ENCODE measurements around the gene TRNT1. TPM values are rescaled to one million over a fixed set of nuclear protein-coding genes. Genes with fewer than 3 reads are reported as not detected.

TRNT1 gene
- total and polyA plus RNA-seq, 2 of the 8 experiments (the other 6 are each of a cell fraction or from before 2014, with no cell fraction given) = 7.2 to 33.1 TPM

DNA sequence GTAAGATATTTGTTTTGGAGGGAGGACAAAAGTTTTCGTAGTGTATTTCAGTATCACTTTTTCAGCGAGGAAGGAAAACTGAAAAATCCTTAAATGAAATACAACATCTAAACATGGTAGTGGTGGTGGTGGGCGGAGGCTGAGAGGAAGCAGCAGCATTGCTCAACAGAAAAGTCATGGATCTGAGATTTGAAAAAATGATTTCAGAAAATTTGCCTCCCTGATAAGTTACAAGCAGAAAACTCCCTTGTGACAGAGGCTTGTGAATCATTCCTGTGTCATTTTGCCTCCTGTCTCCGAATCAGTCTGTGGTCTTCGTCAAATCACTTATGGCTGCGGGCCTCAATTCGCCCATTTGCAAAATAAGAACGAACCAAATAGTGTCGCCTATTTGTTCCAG is 53.7 kb downstream of the TRNT1 start (continued):
- no peak for TF ChIP-seq RBBP5 (IDR thresholded peaks at IDR 0.05; ENCODE audit: borderline replicate concordance, low read depth, low read length)
- no peak for TF ChIP-seq SP2 (IDR thresholded peaks at IDR 0.05; ENCODE audit: low read length)
- no peak for TF ChIP-seq SP1 (IDR thresholded peaks at IDR 0.05; ENCODE audit: low read depth, low read length)
- TF ChIP-seq FOSL1 (IDR thresholded peaks at IDR 0.05; ENCODE audit: insufficient read depth, low read depth, low read length) = no peak
